HG02588 (cell line): ENCODE results near the gene CDKN2A.

Experiments used
- ATAC-seq: cut with Tn5 transposase; IDR thresholded peaks from one replicate; pipeline ENCODE4 v1.9.1; 2021; ENCODE audit warnings: mild to moderate bottlenecking, moderate library complexity; ENCODE audit not compliant: unreplicated experiment

CDKN2A gene

DNA sequence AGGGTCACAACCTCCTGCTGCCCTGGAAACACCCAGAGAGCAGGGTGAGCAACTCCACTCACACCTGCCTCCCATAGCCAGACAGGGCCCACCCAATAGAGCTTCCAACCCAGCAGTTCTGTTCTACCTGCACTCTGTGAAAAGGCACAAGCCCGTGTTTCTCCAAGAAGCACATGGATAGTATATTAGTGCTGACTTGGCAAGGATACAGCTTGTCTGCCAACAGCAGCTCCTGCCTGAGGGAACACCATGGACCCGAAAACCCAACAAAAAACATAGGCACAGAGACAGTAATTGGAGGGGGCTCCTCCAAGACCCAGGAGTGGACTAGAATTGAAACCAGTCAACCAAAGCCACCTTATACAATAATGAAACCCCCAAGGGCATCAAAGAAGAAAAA lies 48.6 kb downstream of the CDKN2A start:
- ATAC-seq = no peak

GRCh38 chr9:21943464-21943863 lies 50.7 kb downstream of the CDKN2A start:
- no peak for ATAC-seq

DNA sequence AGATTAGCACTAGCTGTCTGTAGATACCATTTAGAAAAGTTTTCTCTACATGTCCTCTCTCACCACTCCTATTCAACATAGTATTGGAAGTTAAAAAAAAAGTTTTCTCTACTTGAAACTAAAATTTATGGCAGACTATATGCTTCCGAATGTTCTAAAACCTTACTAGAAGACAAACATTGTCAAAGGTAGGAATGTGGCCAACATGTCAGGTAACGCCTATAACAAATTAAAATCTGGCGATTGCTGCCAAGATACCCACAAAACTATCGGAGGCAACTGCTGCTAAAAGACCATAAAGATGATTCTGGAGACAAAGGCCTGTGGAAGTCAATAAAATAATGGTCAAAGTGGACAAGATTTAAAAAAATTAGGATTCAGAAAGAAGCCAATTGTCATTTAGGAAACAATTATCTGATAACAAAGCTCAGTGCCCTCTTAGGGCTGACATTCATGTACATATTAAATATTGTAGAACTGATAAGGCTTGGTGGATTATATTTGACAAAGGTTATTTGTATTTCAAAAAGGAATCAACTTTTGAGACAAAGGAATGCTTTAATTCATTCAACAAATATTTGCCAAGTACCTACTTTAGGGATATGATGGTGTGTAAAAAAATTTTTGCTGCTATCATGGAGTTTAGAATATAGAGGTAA lies 52.7 kb downstream of the CDKN2A start:
- no peak for ATAC-seq

DNA sequence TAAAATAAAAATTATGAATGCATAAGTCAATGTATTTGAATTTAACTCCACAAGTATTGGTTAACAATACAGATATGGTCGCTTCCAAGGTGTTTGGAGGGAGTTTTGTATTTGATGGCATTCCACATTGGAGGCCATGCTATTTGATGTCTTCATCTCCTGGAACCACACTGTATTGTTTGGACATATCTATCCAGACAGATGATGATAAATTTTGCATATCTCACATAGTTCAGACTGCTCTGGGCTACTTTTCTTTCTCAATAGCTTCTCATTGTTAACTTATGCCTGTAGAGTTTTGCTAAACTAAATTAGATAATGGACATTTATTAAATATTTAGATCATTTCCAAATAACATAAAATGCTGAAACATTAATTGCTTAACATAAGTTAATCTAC lies 58.0 kb downstream of the CDKN2A start:
- no peak for ATAC-seq

DNA sequence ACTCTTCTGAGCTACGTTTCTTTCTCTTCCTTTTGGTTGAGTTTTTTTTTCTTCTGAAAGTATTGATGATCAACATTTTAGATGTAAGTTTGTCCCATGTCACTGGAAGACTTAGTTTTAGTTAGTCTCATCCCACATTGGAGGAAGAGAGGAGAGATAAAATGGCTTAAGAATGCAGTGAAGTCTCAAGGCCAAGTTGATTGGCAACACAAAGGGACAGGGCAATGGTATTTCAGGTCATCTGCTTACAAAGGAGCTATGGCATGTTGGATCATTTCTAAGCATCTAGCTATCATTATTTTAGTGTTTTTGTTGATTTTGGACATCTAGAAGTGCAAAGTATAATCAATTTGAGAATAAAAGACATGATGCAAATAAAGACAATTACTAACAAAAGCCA lies 58.6 kb downstream of the CDKN2A start:
- ATAC-seq = no peak

DNA sequence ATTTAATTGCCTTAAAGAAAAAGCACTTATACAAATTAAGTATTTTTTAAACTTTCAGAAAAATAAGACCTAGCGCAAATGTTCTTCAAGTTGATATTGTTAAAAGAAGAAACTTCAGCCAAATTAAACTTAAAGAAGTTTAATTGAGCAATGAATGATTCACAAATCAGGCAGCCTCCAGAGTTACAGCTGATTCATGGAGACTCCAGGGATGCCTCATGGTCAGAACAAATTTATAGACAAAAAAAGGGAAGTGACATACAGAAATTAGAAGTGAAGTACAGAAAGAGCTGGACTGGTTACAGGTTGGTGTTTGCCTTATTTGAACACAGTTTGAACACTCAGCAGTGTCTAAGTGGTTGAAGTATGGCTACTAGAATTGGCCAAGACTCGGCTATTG lies 60.3 kb downstream of the CDKN2A start:
- no peak for ATAC-seq

- ATAC-seq = no peak
These were observed 60.9 kb downstream of the CDKN2A start for GRCh38 chr9:21933281-21933680.

DNA sequence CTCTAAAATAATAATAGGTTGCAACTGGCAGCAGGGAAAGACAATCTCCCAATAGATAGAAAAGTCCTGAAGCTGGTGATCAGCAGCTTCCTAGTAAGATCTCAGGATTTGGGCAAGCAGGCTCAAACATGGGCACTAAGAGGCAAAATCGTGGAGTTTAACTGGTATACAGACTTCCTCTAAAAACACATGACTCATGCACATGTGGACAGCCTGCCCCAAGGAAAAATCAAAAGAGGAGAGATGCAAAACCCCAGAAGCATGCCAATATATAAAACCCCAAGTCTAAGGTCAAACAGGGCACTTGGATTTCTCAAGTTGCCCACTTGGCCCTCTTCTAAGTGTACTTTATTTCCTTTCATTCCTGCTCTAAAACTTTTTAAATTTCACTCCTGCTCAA lies 62.8 kb downstream of the CDKN2A start:
- ATAC-seq = no peak

DNA sequence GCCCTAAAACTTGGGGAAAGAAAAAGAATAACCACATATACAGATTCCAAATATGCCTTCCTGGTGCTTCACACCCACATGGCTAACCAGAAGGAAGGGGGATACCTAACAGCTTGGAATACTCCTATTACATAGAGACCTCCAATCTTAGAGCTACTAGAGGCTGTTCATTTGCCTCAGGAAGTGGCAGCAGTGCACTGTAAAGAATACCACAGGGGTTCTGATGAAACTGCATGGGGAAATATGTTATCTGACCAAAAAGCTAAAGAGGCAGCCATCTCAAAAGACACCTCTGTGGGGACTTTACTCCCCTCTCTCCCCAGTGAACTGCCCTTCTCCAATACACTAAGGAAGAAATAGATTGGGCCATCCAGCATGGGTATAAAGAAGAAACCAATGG lies 66.4 kb downstream of the CDKN2A start:
- ATAC-seq = no peak

- ATAC-seq = no peak
These were observed 70.5 kb downstream of the CDKN2A start for GRCh38 chr9:21923694-21924093.

GRCh38 chr9:21919377-21920362 lies 74.5 kb downstream of the CDKN2A start:
- ATAC-seq = no peak
